Measurements from ENCODE around the gene GMIP.

GRCh38 chr19:19627621-19628500 lies 15.6 kb downstream of the GMIP start, which contains the start of gene LPAR2:
- no peak for TF ChIP-seq CTCF (IDR thresholded peaks at IDR 0.05)
- TF ChIP-seq POLR2A (IDR thresholded peaks at IDR 0.05), result no peak

All from uterus (tissue), 2 donors.